GM19397 (cell line): ENCODE measurements around the gene ZNF577.

Source experiments
- ATAC-seq: cut with Tn5 transposase; IDR thresholded peaks from one replicate; pipeline ENCODE4 v1.9.1; 2021; ENCODE audit warnings: mild to moderate bottlenecking, moderate library complexity; ENCODE audit not compliant: unreplicated experiment

Gene ZNF577

DNA sequence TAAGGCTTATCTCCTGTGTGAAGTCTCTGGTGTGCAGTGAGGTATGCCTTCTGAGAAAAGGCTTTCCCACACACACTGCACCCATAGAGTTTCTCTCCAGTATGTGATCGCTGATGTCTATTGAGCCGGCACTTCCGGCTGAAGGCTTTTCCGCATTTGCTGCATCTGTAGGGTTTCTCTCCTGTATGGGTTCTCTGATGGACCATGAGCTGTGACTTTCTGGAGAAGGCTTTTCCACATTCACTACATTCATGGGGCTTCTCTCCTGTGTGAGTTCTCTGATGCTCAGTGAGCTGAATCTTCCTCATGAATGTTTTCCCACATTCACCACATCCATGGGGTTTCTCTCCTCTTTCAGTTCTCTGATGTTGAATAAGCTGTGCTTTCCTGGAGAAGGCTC lies 14.7 kb downstream of the ZNF577 start:
- ATAC-seq = no peak

DNA sequence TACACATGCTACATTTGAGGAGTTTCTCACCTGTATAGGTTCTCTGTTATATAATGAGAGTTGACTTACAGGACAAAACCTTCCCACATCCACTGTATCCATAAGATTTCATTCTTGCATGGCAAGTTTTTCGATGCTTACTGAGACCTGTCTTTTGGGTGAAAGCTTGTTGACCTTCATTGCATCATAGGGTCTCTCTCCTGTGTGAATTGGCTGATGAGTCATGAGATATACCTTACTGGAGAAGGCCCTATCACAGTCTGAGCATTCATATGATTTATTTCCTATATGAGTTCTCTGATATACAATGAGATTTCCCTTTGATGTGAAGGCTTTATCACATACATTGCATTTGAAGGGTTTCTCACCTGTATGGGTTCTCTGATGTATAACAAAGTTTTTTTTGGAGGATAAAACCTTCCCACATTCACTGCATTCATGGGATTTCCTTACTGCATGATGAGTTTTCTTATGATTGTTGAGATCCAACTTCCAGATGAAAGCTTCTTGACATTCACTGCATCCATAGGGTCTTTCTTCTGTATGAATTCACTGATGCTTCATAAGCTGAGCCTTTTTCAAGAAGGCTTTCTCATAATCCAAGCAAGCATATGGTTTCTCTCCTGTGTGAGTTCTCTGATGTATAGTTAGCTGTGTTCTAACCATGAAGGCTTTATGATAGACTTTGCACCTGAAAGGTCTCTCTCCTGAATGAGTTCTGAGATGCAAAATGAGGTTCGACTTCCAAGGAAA lies 25.7 kb downstream of the ZNF577 start:
- ATAC-seq = no peak

DNA sequence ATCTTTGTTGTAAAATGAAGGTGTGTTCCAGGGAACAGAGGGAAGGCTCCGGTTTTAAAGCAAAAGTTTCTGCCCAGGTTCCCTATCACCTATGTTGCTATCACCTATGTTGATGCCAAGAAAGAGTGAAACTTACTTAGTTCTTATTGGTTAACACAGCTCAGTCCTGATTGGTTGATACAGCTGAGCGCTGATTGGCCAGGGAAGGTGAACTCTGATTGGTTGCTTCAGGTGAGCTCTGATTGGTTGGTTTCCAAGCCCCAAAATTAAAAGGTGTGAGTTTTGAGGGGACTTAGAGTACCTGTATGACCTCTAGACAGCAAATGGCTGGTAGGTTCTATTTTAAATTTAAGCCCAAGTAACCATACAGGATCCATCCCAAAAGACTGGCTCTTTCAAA lies 50.6 kb downstream of the ZNF577 start:
- ATAC-seq = no peak

DNA sequence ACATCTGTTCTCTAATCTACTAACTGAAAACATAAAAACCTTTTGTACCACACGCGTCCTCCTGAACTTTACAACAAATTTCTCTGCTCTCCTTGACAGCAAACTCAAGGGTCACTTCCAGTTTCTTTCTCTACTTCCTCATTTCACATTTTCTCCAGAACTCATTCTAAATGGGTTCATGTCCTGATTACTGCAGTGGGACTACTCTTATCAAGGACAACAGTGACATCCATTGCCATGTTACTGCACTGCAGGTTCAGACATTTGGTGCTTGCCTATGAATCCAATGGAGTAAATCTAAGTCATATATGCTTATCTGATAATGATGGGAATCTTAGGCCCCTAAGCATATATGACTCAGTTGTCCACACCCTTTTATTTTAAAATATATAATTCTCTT lies 57.5 kb downstream of the ZNF577 start:
- ATAC-seq = no peak

DNA sequence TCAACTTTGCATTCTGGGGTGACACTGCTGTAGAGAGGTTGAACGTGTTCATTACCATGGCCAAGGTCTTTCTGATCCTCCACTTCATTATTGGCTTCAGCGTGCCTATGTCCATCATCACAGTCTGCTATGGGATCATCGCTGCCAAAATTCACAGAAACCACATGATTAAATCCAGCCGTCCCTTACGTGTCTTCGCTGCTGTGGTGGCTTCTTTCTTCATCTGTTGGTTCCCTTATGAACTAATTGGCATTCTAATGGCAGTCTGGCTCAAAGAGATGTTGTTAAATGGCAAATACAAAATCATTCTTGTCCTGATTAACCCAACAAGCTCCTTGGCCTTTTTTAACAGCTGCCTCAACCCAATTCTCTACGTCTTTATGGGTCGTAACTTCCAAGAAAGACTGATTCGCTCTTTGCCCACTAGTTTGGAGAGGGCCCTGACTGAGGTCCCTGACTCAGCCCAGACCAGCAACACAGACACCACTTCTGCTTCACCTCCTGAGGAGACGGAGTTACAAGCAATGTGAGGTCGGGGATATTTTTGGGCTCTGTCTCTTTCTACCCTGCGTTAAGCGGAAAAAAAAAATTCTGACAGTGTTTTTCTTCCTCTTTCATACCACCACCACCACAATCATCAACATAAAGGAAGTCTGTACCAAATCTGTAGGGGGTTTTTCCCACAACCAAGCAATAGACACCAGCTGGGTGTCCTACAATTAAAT lies 63.3 kb downstream of the ZNF577 start:
- no peak for ATAC-seq

DNA sequence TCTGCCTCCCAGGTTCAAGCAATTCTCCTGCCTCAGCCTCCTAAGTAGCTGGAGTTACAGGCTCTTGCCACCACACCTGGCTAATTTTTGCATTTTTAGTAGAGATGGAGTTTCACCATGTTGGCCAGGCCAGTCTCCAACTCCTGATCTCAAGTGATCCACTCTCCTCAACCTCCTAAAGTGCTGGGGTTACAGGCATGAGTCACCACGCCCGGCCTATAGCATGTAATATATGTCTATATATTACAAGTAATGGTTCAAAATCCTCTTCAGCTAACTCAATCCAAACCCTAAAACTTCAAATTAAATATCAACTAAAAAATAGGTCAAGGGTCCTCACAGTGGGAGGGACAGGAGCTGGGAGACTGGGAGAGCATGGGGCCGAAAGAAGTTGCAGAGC lies 64.8 kb downstream of the ZNF577 start:
- no peak for ATAC-seq

DNA sequence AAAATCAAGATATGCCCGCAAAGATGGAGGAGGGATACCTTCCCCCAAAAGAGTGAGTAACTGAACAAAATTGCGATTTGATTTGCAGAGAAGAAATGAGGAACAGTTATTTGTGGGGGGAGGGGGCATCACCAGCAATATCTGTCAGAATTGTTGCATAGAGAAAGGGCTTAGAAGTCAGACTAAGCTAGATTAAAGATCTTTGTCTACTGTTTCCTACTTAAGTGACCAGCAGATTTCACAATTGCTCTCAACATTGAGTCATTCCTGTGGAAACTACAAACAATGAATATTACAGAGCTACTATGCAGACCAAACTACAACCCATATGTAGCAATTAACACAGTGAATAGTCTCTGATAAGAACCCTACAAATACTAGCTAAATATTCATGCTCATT lies 65.4 kb downstream of the ZNF577 start:
- no peak for ATAC-seq

DNA sequence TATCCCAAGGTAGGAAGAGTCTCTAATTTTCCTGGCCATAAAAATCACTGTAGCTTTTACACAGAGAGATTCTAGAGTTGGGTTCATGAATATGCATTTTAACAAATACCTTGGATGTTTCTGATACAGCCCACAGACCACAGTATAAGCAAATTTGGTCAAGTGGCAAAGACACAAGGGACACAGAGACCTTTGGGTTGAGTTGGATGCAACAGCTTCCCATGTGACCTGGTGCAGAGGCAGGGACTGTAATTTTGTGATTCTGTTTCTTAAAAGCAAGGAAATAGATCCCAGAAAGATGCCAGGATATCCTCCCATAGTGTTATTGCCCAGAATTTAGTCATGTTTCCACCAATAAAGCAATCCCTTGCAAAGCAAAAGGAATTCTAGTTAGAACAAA lies 65.8 kb downstream of the ZNF577 start:
- ATAC-seq = no peak

DNA sequence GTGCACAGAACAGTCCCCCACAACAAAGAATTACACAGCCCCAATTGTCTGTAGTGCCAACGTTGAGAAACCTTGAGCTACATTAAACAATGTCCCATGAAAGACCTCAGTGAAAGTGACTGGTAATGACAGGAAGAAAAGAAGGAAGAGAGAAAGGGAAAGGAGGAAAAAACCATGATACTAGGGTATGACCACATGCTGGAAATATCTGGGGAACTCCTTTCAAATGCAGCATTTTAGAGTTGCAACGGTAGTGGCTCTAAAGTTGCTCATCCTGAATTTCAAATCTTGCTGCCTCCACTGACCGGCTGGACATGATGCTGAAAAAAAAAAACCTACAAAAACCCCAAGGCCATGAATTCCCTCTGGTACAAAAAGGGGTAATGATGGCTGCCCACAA lies 66.3 kb downstream of the ZNF577 start:
- no peak for ATAC-seq
